DOHH2 (cell line): ENCODE results near the gene RPH3AL.

ENCODE experiments used
- H3F3A ChIP-seq: fragments of 200-600 bp; sonication (generic), shearing (Covaris generic); 2 replicates; pipeline ENCODE4 v1.6.0; 2016; ENCODE audit warnings: antibody characterized with exemption, mild to moderate bottlenecking; ENCODE audit not compliant: control insufficient read depth, insufficient read depth
- H3K27ac ChIP-seq: fragments of 200-600 bp; sonication (generic); 2 replicates; pipeline ENCODE4 v1.5.1; 2014; ENCODE audit warnings: low read depth, mild to moderate bottlenecking, low read length, moderate library complexity
- H3K27me3 ChIP-seq: fragments of 200-600 bp; sonication (generic); 2 replicates; pipeline ENCODE4 v1.6.1; 2014; ENCODE audit warnings: mild to moderate bottlenecking, low read length, mixed read lengths; ENCODE audit not compliant: control insufficient read depth
- H3K36me3 ChIP-seq: fragments of 200-600 bp; sonication (generic); 2 replicates; pipeline ENCODE4 v1.6.1; 2014; ENCODE audit warnings: mild to moderate bottlenecking, low read length, moderate library complexity, mixed read lengths; ENCODE audit not compliant: control insufficient read depth
- H3K4me1 ChIP-seq: fragments of 200-600 bp; sonication (generic); 2 replicates; pipeline ENCODE4 v1.6.1; 2014; ENCODE audit warnings: mild to moderate bottlenecking, low read length, mixed read lengths; ENCODE audit not compliant: control insufficient read depth
- H3K4me2 ChIP-seq: fragments of 200-600 bp; sonication (generic); 2 replicates; pipeline ENCODE4 v1.6.0; 2014; ENCODE audit warnings: mild to moderate bottlenecking, low read length, moderate library complexity
- H3K4me3 ChIP-seq: fragments of 200-600 bp; sonication (generic); 2 replicates; pipeline ENCODE4 v1.5.1; 2014; ENCODE audit warnings: mild to moderate bottlenecking, low read length, mixed read lengths
- H3K79me2 ChIP-seq: fragments of 200-600 bp; sonication (generic); 2 replicates; pipeline ENCODE4 v1.6.1; 2014; ENCODE audit warnings: mild to moderate bottlenecking, low read length, mixed read lengths; ENCODE audit not compliant: control insufficient read depth
- H3K9me2 ChIP-seq: fragments of 200-600 bp; sonication (generic); replicated peaks from 2 replicates; pipeline ENCODE4 v1.6.1; 2014; ENCODE audit warnings: mild to moderate bottlenecking, low read length, mixed read lengths; ENCODE audit not compliant: control insufficient read depth
- H3K9me3 ChIP-seq: fragments of 200-600 bp; sonication (generic); 2 replicates; pipeline ENCODE4 v1.6.1; 2014; ENCODE audit warnings: antibody characterized with exemption, low read length, mixed read lengths; ENCODE audit not compliant: control insufficient read depth, insufficient read depth
- H4K20me1 ChIP-seq: fragments of 200-600 bp; sonication (generic); 2 replicates; pipeline ENCODE4 v1.6.0; 2014; ENCODE audit warnings: low read depth, mild to moderate bottlenecking, antibody characterized with exemption, low read length, moderate library complexity; ENCODE audit not compliant: control insufficient read depth, insufficient read depth
- CTCF ChIP-seq: fragments of 200-600 bp; sonication (generic); IDR thresholded peaks from one replicate; pipeline ENCODE4 v1.5.1; 2014; ENCODE audit warnings: antibody characterized with exemption, mild to moderate bottlenecking, low read depth, low read length; ENCODE audit not compliant: poor library complexity, severe bottlenecking
- EZH2phosphoT487 ChIP-seq: fragments of 200-600 bp; sonication (generic); IDR thresholded peaks from 2 replicates; pipeline ENCODE4 v1.6.1; 2017; ENCODE audit warnings: borderline replicate concordance, mild to moderate bottlenecking, antibody characterized with exemption, low read length, moderate library complexity, mixed read lengths

Gene RPH3AL

GRCh38 chr17:205817-206216 lies 146.8 kb downstream of the RPH3AL start:
- no peak overlapping the region for H3K4me2 ChIP-seq
- H3K4me1 ChIP-seq: no peaks in the 10 kb centered on the region
- no peaks in the 10 kb centered on the region for H4K20me1 ChIP-seq
- H3F3A ChIP-seq: no peaks in the 10 kb centered on the region
- H3K9me3 ChIP-seq: no peaks in the 10 kb centered on the region; the same call in 1 of the 2 replicates
- no peaks in the 10 kb centered on the region for H3K79me2 ChIP-seq
- no peaks in the 10 kb centered on the region for H3K36me3 ChIP-seq
- H3K27ac ChIP-seq: no peak overlapping the region
- TF ChIP-seq EZH2phosphoT487 (no peak), CTCF (no peak)
- H3K9me2 ChIP-seq: no peaks in the 10 kb centered on the region
- H3K27me3 ChIP-seq: no peaks in the 10 kb centered on the region
- H3K4me3 ChIP-seq: no peak overlapping the region

DNA sequence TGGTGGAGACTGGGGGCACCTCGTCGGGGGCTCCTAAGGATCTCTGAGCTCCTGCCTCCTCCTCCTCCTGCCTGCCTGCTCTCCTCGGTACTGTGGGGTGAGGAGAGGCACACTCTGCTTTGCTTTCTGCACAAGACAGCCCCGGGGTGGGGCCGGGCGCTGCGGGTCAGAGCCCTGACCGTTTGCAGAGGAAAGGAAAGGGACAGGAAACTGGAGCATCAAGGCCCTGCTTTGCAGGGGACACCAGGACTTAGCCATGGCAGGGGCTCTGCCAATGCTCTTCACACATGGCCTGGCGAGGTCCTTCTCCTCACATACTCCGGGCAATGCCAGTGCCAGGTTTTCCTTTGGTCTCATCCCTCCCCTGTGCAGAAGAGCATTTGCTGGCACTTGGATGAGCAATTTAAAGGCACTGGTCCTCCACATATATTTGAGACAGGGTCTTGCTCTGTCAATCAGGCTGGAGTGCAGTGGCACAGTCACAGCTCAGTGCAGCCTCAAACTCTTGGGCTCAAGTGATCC lies 147.4 kb downstream of the RPH3AL start:
- Histone ChIP-seq H3K36me3 (no peaks in the 10 kb centered on the region), H3K27ac (no peak overlapping the region), H3K4me2 (no peak overlapping the region), H3F3A (no peaks in the 10 kb centered on the region), H3K27me3 (no peaks in the 10 kb centered on the region), H3K4me3 (no peak overlapping the region), H4K20me1 (no peaks in the 10 kb centered on the region), H3K9me2 (no peaks in the 10 kb centered on the region), H3K79me2 (no peaks in the 10 kb centered on the region), H3K9me3 (no peaks in the 10 kb centered on the region; the same call in 1 of the 2 replicates), H3K4me1 (no peaks in the 10 kb centered on the region)
- no peak for TF ChIP-seq CTCF
- no peak for TF ChIP-seq EZH2phosphoT487

DNA sequence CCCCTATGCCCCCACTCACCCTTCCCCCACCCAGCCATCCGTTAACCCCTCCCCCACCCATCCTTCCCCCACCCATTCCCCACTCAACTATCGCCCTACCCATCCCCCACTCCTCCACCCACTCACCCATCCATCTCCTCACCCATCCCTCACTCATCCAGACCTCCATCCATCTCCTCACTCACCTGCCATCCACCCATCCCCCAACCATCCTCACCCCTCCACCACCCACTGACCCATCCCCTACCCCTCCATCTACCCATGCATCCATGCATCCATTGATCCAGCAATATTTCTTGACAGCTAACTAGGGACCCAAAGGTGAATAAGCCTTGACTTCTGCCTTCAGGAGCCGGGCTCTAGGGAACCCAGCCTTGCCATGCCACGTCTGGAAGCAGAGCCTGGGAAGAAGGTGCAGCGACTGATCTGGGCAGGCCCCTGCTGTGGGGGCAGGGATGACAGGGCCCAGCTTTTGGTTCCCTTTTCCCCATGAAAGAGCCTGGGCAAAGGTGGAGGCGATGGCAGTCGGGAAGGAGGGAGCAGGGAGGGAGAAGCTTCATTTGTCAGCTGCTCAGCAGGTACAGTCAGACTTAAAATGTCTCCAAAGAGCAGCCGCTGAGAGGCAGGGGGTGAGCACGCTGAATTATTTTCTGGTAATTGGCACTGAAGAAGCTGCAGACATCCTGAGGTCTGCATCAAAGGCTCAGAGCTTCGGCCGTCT lies 148.0 kb downstream of the RPH3AL start:
- H3K9me3 ChIP-seq: no peaks in the 10 kb centered on the region; the same call in 1 of the 2 replicates
- no peaks in the 10 kb centered on the region for H3K36me3 ChIP-seq
- H3K4me1 ChIP-seq: no peaks in the 10 kb centered on the region
- no peaks in the 10 kb centered on the region for H3K79me2 ChIP-seq
- H3F3A ChIP-seq: no peaks in the 10 kb centered on the region
- H3K27me3 ChIP-seq: no peaks in the 10 kb centered on the region
- H3K27ac ChIP-seq: no peak overlapping the region
- no peaks in the 10 kb centered on the region for H4K20me1 ChIP-seq
- no peak overlapping the region for H3K4me2 ChIP-seq
- no peaks in the 10 kb centered on the region for H3K9me2 ChIP-seq
- H3K4me3 ChIP-seq: no peak overlapping the region
- no peak for TF ChIP-seq CTCF
- TF ChIP-seq EZH2phosphoT487: no peak
